ENCODE measurements around the gene RHBDD2. TPM values are rescaled to one million over a fixed set of nuclear protein-coding genes. Genes with fewer than 3 reads are reported as not detected.
A peak's percentile ranks its signal among the peaks of the same experiment; 100 is the strongest.
"Not testable (repeated sequence)": the region's sequence is repeated elsewhere in the genome, so short reads cannot be mapped to it uniquely, and the experiment has no call there.

The RHBDD2 gene
- total and polyA plus RNA-seq, 12 donors, result 123 to 575 (median 228) TPM

- Histone ChIP-seq H3K27me3 (no peaks in the 10 kb centered on the region), H3K36me3 (replicated peaks in 1 of 2) (peaks cover 0 to 58% of the 10 kb centered on the region in 2 donors), H3K27ac (peak overlapping the region in 4 of 5 donors; percentile 6 to 91 (median 76)), H3K4me3 (no peak overlapping the region), H3K9me3 (replicated peaks in 1 of 3) (no peaks in the 10 kb centered on the region), H3K4me1 (replicated peaks in 1 of 2) (peaks cover 8 to 30% of the 10 kb centered on the region in 2 donors)
- 88 to 94% (median 90%) methylated on average over 10 to 13 of the region's 13 CpGs for WGBS, 4 donors
- TF ChIP-seq POLR2A (IDR thresholded peaks at IDR 0.05) (no peak), CTCF (IDR thresholded peaks at IDR 0.05) (no peak)
- no peak for DNase-seq
- intact Hi-C loops (cut with DNase I), result no loop called here
Observed at GRCh38 chr7:75887669-75888369, 9.0 kb downstream of the RHBDD2 start.

GRCh38 chr7:75888464-75889222, 9.8 kb downstream of the RHBDD2 start:
- H3K4me1 ChIP-seq (replicated peaks in 1 of 2), result peaks cover 8 to 30% of the 10 kb centered on the region in 2 donors
- peak overlapping the region in 4 of 5 donors; percentile 6 to 91 (median 76) for H3K27ac ChIP-seq
- TF ChIP-seq CTCF (IDR thresholded peaks at IDR 0.05) (no peak), POLR2A (IDR thresholded peaks at IDR 0.05) (peak in 1 of 2 donors; percentile 41)
- DNase-seq, result peak; percentile 76 to 90 (median 87)
- no peaks in the 10 kb centered on the region for H3K27me3 ChIP-seq
- intact Hi-C loops (cut with DNase I), result no loop called here
- H3K9me3 ChIP-seq (replicated peaks in 1 of 3), result no peaks in the 10 kb centered on the region
- 38 to 57% (median 48%) methylated on average over 8 to 23 of the region's 23 CpGs for WGBS, 4 donors
- H3K36me3 ChIP-seq (replicated peaks in 1 of 2), result peaks cover 0 to 49% of the 10 kb centered on the region in 2 donors
- H3K4me3 ChIP-seq, result no peak overlapping the region

GRCh38 chr7:75889223-75889825, 10.5 kb downstream of the RHBDD2 start:
- H3K27ac ChIP-seq, result peak overlapping the region in 4 of 5 donors; percentile 6 to 91 (median 76)
- no peaks in the 10 kb centered on the region for H3K9me3 ChIP-seq (replicated peaks in 1 of 3)
- H3K36me3 ChIP-seq (replicated peaks in 1 of 2), result peaks cover 0 to 43% of the 10 kb centered on the region in 2 donors
- TF ChIP-seq POLR2A (IDR thresholded peaks at IDR 0.05) (no peak), CTCF (IDR thresholded peaks at IDR 0.05) (no peak)
- intact Hi-C loops (cut with DNase I), result no loop called here
- 80 to 86% (median 81%) methylated on average over 8 to 11 of the region's 11 CpGs for WGBS, 4 donors
- peak in 5 of 7 donors; percentile 34 to 73 (median 39) for DNase-seq
- no peaks in the 10 kb centered on the region for H3K27me3 ChIP-seq
- H3K4me1 ChIP-seq (replicated peaks in 1 of 2), result peaks cover 8 to 30% of the 10 kb centered on the region in 2 donors
- H3K4me3 ChIP-seq, result no peak overlapping the region

GRCh38 chr7:75889826-75890225, 11.0 kb downstream of the RHBDD2 start:
- 61 to 75% (median 66%) methylated on average over 11 of the region's 11 CpGs for WGBS, 4 donors
- Histone ChIP-seq H3K4me3 (no peak overlapping the region), H3K27me3 (no peaks in the 10 kb centered on the region), H3K4me1 (replicated peaks in 1 of 2) (peaks cover 8 to 30% of the 10 kb centered on the region in 2 donors), H3K36me3 (replicated peaks in 1 of 2) (peaks cover 0 to 38% of the 10 kb centered on the region in 2 donors), H3K9me3 (replicated peaks in 1 of 3) (no peaks in the 10 kb centered on the region), H3K27ac (peak overlapping the region in 3 of 5 donors; percentile 67 to 91 (median 85))
- intact Hi-C loops (cut with DNase I), result no loop called here
- no peak for TF ChIP-seq CTCF (IDR thresholded peaks at IDR 0.05)
- no peak for TF ChIP-seq POLR2A (IDR thresholded peaks at IDR 0.05)
- peak in 6 of 7 donors; percentile 50 to 84 (median 68) for DNase-seq

GRCh38 chr7:75891237-75891636, 12.4 kb downstream of the RHBDD2 start:
- H3K27me3 ChIP-seq; DNase-seq; intact Hi-C loops (cut with DNase I); H3K9me3 ChIP-seq (replicated peaks in 1 of 3); H3K4me3 ChIP-seq; H3K27ac ChIP-seq: not testable (repeated sequence)
- WGBS, 4 donors, result 79 to 96% (median 87%) methylated on average over 7 of the region's 7 CpGs
- Histone ChIP-seq H3K4me1 (replicated peaks in 1 of 2) (peaks cover 8 to 31% of the 10 kb centered on the region in 2 donors), H3K36me3 (replicated peaks in 1 of 2) (peaks cover 0 to 23% of the 10 kb centered on the region in 2 donors)
